H1 (cell line): ENCODE results near the gene RNU6-9.

Source experiments
- FOSL1 ChIP-seq: IDR thresholded peaks from 2 replicates; pipeline ENCODE4 v1.6.1; 2011; ENCODE audit warnings: mild to moderate bottlenecking, low read depth, low read length, moderate library complexity; ENCODE audit not compliant: insufficient read depth
- POLR2A ChIP-seq, 2 experiments: IDR thresholded peaks; 1 replicate in 1 of 2; 2 replicates in 1 of 2; pipeline ENCODE4 v1.6.1; 2011; ENCODE audit warnings: low read depth in 2 of 2, low read length in 2 of 2, mild to moderate bottlenecking in 2 of 2; ENCODE audit errors: control extremely low read depth in 1 of 2
- TEAD4 ChIP-seq: IDR thresholded peaks from 2 replicates; pipeline ENCODE4 v1.6.1; 2012; ENCODE audit warnings: low read depth, low read length, inconsistent platforms, mixed read lengths
- TF ChIP-seq, protein P1 (sequence below), 3 experiments: IDR thresholded peaks; 1 replicate in 2 of 3; 2 replicates in 1 of 3; pipeline versions ENCODE4 v1.5.1 to v1.6.1; 2011; ENCODE audit warnings: low read length in 3 of 3, mild to moderate bottlenecking in 3 of 3, inconsistent platforms in 2 of 3, low read depth in 1 of 3, moderate library complexity in 1 of 3; ENCODE audit not compliant: insufficient read depth in 1 of 3; ENCODE audit errors: control extremely low read depth in 1 of 3

GRCh38 chr19:867855-868457 is 25.3 kb upstream of the RNU6-9 start:
- TF ChIP-seq FOSL1 (no peak), TEAD4 (no peak), POLR2A (IDR thresholded peaks at IDR 0.05; ENCODE audit: control extremely low read depth in 1 of 2, low read depth in 2 of 2, low read length in 2 of 2) (no peak)
- TF ChIP-seq, protein P1, sequence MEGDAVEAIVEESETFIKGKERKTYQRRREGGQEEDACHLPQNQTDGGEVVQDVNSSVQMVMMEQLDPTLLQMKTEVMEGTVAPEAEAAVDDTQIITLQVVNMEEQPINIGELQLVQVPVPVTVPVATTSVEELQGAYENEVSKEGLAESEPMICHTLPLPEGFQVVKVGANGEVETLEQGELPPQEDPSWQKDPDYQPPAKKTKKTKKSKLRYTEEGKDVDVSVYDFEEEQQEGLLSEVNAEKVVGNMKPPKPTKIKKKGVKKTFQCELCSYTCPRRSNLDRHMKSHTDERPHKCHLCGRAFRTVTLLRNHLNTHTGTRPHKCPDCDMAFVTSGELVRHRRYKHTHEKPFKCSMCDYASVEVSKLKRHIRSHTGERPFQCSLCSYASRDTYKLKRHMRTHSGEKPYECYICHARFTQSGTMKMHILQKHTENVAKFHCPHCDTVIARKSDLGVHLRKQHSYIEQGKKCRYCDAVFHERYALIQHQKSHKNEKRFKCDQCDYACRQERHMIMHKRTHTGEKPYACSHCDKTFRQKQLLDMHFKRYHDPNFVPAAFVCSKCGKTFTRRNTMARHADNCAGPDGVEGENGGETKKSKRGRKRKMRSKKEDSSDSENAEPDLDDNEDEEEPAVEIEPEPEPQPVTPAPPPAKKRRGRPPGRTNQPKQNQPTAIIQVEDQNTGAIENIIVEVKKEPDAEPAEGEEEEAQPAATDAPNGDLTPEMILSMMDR (IDR thresholded peaks at IDR 0.05; ENCODE audit: control extremely low read depth in 1 of 3, insufficient read depth in 1 of 3, low read depth in 1 of 3, low read length in 3 of 3): no peak
